HG02678 (cell line): ENCODE results near the gene MARK4.
"Not testable (repeated sequence)": the region's sequence is repeated elsewhere in the genome, so short reads cannot be mapped to it uniquely, and the experiment has no call there.

Experiments used
- ATAC-seq: cut with Tn5 transposase; IDR thresholded peaks from one replicate; pipeline ENCODE4 v1.9.1; 2021; ENCODE audit warnings: mild to moderate bottlenecking, moderate library complexity; ENCODE audit not compliant: unreplicated experiment

MARK4 gene

GRCh38 chr19:45334881-45335280 is 83.8 kb downstream of the MARK4 start:
- ATAC-seq = not testable (repeated sequence)

DNA sequence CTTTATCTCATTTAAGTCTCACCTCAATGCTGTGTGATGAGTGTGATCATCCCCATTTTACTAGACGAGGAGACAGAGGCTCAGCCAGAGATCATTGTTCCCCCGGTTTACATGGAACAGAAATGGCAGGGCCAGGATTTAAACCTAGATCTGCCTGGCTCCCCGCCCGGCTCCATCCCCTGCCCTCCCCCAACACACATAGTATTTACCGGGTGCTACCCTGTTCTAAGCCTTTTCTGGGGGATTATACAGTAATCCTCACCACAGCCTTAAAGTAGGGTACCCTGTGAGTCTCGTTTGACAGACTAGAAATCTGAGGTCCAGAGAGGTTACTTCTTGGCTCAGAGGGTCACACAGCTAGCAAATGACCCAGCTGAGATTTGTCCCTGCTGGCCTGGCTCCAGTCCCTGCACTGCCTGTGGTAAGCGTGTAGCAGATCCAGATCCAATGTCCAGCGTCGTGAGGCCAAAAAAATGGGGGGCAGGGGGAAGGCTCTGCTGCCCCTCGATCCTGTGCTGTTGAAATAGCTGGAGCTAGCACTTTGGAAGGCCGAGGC is 85.7 kb downstream of the MARK4 start:
- no peak for ATAC-seq

GRCh38 chr19:45339629-45340028 is 88.6 kb downstream of the MARK4 start:
- no peak for ATAC-seq

GRCh38 chr19:45340232-45340898 is 89.3 kb downstream of the MARK4 start, which contains the start of gene KLC3:
TSS of gene KLC3 (plus strand) at chr19:45340750. CDS start at chr19:45345542, 4,792 bp downstream.
- no peak for ATAC-seq

GRCh38 chr19:45340899-45341453 is 89.9 kb downstream of the MARK4 start:
- ATAC-seq = no peak

- no peak for ATAC-seq
Observed at GRCh38 chr19:45342911-45343310, 91.8 kb downstream of the MARK4 start.

GRCh38 chr19:45344621-45345505 is 93.8 kb downstream of the MARK4 start:
- no peak for ATAC-seq

GRCh38 chr19:45345506-45345860 is 94.4 kb downstream of the MARK4 start:
- ATAC-seq = no peak

- no peak for ATAC-seq
Observed at GRCh38 chr19:45346449-45346848, 95.4 kb downstream of the MARK4 start.

DNA sequence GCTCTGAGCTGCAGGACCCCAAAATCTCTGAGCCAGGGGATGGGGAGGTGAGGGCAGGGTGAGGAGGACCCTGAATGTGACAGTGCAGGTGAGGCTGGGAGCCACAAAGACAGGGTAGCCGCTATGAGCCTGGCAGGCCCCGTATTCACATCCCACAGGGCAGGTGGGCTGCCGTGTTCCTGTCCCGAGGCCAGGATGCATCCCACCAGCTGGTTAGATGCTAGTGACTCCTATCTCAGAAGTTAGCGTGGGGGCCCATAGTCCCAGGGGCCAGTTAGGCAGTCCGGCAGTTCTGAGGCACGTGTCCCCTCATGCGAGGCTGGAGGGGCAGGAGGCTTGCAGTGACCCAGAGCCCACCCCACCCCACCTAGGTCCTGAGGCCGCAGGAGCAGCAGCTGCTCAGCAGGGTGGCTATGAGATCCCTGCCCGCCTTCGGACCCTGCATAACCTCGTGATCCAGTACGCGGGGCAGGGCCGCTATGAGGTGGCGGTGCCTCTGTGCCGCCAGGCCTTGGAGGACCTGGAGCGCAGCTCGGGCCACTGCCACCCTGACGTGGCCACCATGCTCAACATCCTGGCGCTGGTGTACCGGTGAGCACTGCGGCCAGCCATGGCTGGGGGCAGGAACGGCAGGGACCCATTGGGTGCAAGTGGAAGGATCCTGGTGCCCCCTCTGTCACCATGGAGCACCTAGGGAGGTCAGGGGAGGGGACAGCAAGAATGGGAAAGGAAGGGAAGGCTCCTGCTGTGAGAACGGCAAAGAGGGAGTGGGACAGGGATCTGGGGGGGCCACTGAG is 96.7 kb downstream of the MARK4 start:
- no peak for ATAC-seq

GRCh38 chr19:45348367-45349125 is 97.5 kb downstream of the MARK4 start:
- ATAC-seq = no peak

GRCh38 chr19:45349126-45349415 is 98.0 kb downstream of the MARK4 start:
- ATAC-seq = no peak

GRCh38 chr19:45349430-45349941 is 98.4 kb downstream of the MARK4 start:
- no peak for ATAC-seq

- no peak for ATAC-seq
Observed at GRCh38 chr19:45350477-45351058, 99.5 kb downstream of the MARK4 start.

DNA sequence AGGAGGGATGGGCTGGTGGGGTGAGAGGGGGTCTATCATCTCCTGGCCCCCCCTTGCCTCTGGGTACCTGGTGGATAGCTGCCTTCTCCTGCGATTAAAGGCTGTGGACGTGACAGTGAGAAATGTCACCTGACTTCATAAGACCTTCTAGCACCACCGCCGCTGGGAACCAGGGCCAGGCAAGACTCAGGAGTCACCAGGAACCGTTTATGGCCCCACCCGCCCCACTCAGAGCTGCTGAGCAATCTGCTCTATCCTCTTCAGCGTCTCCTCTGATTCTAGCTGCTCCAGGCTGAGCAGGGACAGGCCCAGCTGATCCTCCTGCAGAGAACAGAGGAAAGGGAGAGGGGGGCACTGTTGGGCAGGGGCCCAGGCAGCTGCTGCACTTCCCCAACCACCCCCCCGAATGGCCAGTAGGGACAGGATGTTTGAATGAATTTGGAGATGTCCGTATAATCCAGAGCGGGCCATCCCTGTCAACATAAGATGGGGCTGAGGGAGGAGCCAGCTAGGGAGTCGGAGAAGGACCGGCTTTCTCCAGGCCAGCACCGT is 100.4 kb downstream of the MARK4 start:
- no peak for ATAC-seq

- no peak for ATAC-seq
Observed at GRCh38 chr19:45352062-45352461, 101.0 kb downstream of the MARK4 start.

- no peak for ATAC-seq
Observed at GRCh38 chr19:45352471-45352870, 101.4 kb downstream of the MARK4 start.

- no peak for ATAC-seq
Observed at GRCh38 chr19:45352914-45353796, 102.1 kb downstream of the MARK4 start.
